HG02973 (cell line): Measurements from ENCODE around the gene VEGFC.

Experiments used
- ATAC-seq: cut with Tn5 transposase; IDR thresholded peaks from one replicate; pipeline ENCODE4 v1.9.1; 2021; ENCODE audit warnings: moderate library complexity; ENCODE audit not compliant: unreplicated experiment

Gene VEGFC

GRCh38 chr4:176708771-176709311 lies 83.9 kb downstream of the VEGFC start:
- no peak for ATAC-seq

GRCh38 chr4:176690716-176691115 lies 102.0 kb downstream of the VEGFC start:
- no peak for ATAC-seq

GRCh38 chr4:176680668-176681180 lies 112.0 kb downstream of the VEGFC start:
- no peak for ATAC-seq

- no peak for ATAC-seq
Observed at GRCh38 chr4:176676901-176677300, 115.8 kb downstream of the VEGFC start.

- ATAC-seq = no peak
Observed at GRCh38 chr4:176675810-176676209, 116.9 kb downstream of the VEGFC start.

- ATAC-seq = no peak
Observed at GRCh38 chr4:176671532-176671931, 121.2 kb downstream of the VEGFC start.

- no peak for ATAC-seq
Observed at GRCh38 chr4:176668324-176668723, 124.4 kb downstream of the VEGFC start.

- ATAC-seq = no peak
Observed at GRCh38 chr4:176664964-176665363, 127.8 kb downstream of the VEGFC start.

- ATAC-seq = no peak
Observed at GRCh38 chr4:176660561-176660960, 132.2 kb downstream of the VEGFC start.

GRCh38 chr4:176656108-176656507 lies 136.6 kb downstream of the VEGFC start:
- no peak for ATAC-seq

GRCh38 chr4:176654565-176655216 lies 138.0 kb downstream of the VEGFC start:
- no peak for ATAC-seq

GRCh38 chr4:176653401-176654220 lies 139.1 kb downstream of the VEGFC start:
- no peak for ATAC-seq

- ATAC-seq = no peak
Observed at GRCh38 chr4:176646311-176646710, 146.4 kb downstream of the VEGFC start.

- no peak for ATAC-seq
Observed at GRCh38 chr4:176645246-176645960, 147.3 kb downstream of the VEGFC start.

- ATAC-seq = peak; percentile 76
Observed at GRCh38 chr4:176642472-176642871, 150.2 kb downstream of the VEGFC start.

GRCh38 chr4:176641237-176641636 lies 151.5 kb downstream of the VEGFC start:
- no peak for ATAC-seq

- ATAC-seq = no peak
Observed at GRCh38 chr4:176638992-176639391, 153.7 kb downstream of the VEGFC start.

- ATAC-seq = no peak
Observed at GRCh38 chr4:176636292-176636691, 156.4 kb downstream of the VEGFC start.

GRCh38 chr4:176635372-176636261 lies 157.1 kb downstream of the VEGFC start:
- ATAC-seq = no peak
